ENCODE results near the gene MGA.

The MGA gene

GRCh38 chr15:41659190-41659589 is 1.0 kb upstream of the MGA start:
- DNase-seq, result no peak

- no peak for DNase-seq
Measured at GRCh38 chr15:41659855-41660234, 360 bp upstream of the MGA start.

DNA sequence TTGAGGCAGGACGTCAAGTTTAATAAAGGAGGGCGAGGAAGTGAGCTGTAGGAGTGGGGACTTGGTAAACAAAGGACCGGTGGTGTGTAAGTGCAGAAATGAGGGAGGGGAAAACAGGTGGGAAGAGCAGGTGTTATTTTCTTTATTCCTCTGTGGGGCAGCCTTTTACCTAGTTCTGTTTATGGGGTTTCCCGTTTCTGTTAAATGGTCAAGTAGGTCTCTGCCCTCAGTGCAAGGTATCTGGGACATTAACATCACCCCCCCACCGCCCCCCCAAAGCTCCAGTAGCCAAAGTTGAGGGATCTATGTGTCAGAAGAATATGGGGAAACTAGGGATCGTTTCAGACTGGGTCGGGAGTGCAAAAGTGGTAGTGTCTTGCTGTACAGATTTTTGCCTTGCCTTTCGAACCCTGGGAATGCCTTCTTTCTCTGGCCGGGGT is 893 bp downstream of the MGA start:
- DNase-seq, result no peak

- DNase-seq, result peak; percentile 87
Measured at GRCh38 chr15:41661518-41662225, 1.5 kb downstream of the MGA start.

DNA sequence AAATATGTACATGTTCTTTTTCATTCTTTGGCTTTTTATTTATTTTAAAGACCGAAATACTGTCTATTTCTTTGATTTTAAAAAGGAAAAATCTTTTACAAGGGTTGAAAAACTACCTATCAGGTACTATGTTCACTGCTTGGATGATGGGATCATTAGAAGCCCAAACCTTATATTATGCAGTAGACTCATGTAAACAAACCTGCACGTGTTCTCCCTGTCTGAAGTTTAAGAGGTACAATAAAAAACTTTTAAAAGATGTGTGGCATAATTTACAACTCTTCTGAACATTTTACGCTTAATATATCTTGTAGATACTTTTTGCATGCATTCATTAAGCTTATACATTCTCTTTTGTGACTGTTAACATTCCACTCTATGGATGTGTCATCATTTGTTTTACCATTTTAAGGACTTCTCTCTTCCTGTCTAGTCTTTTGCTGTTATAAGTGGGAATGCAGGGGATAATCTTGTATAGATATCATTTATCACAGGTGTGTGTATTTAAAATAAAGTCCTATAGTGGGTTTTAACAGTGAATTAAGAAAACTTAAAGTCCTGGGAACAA is 6.2 kb downstream of the MGA start:
- no peak for DNase-seq

GRCh38 chr15:41669701-41670100 is 9.5 kb downstream of the MGA start:
- DNase-seq, result no peak

GRCh38 chr15:41671656-41672648 is 11.7 kb downstream of the MGA start:
- DNase-seq, result no peak

- no peak for DNase-seq
Measured at GRCh38 chr15:41675337-41675736, 15.1 kb downstream of the MGA start.

DNA sequence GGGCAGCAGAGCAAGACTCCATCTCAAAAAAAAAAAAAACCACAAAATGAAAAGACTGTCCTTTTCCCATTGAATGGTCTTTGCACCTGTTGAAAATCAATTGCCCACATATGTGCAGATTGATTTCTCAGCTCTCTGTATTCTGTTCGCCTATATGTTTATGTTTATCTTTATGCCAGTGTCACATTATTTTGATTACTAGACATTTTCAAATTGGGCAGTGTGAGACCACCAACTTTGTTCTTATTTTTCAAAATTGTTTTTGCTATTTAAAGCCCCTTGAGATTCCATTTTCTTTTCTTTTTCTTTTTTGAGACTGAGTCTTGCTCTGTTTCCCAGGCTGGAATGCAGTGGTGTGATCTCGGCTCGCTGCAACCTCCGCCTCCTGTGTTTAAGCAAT is 18.5 kb downstream of the MGA start:
- no peak for DNase-seq

DNA sequence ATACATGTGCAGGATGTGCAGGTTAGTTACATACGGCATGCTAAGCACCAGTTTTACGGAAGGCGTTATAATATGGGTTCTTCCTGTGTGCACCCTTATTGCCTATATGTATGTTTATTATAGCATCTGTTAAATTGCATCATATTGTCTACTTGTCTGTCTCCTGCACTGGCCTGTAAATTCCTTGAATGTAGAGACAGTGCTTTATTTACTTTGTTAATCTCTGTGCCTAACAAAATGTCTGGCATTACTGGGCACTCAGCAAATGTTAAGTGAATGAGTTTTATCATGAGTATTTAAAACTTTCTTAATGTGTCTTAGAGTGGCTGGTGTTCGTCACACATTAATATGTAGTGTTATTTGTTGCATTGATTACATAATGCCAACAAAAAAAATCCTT is 23.8 kb downstream of the MGA start:
- no peak for DNase-seq

GRCh38 chr15:41688671-41689070 is 28.5 kb downstream of the MGA start:
- no peak for DNase-seq

GRCh38 chr15:41689083-41689482 is 28.9 kb downstream of the MGA start:
- DNase-seq, result no peak

DNA sequence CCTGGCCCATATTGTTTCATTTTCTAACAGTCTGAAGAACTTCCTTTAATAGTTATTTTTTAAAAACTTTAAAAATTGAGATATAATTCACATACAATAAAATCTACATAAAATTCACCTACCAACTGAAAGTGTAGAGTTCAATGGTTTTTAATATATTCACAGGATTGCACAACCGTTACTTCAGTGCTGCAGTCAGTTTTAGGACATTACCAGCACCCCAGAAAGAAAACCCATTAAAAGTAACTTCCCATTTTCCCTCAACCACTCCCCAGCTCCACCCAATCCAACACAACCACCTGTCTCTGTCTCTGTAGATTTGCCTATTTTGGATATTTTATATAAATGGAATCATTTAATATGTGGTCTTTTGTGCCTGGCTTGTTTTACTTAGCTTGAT is 29.6 kb downstream of the MGA start:
- DNase-seq, result no peak

GRCh38 chr15:41690636-41691035 is 30.4 kb downstream of the MGA start:
- DNase-seq, result no peak

GRCh38 chr15:41691471-41691870 is 31.3 kb downstream of the MGA start:
- peak; percentile 9 for DNase-seq

DNA sequence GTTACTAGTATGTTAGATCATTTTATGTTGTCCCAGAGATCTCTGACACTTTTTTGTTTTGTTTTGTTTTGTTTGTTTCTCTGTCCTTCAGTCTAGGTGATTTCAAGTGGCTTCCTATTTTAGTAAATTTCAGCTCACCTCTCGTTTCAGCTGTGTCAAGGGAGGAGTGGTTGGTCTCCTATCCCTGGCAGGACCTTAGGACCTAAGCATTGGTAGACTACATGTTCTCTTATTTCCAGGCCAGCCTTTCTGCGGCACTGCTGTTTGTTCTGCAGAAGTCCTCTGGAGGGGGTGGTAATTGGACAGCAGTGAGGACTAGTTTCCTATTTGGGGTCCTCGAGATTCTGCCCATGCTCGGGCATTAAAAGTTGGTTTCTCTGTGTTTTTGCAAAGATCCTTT is 31.8 kb downstream of the MGA start:
- DNase-seq, result no peak

DNA sequence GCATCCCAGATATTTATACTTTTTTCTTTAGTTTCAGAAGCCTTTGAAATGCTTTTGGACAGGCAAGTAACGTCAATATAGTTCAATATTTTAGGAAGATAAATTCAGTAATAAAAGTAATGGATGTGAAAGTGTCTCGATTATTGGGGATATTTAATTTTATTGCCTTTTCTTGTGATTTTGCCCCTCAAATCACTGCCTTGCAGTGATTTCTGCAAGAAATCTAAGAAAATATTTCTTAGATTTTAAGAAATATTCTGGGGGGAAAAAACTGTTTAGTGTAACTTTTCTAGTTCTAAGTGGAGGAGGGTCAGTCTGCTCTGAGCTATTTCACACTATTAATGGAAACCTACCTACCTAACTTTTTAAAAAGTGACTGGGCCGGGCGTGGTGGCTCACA is 33.6 kb downstream of the MGA start:
- no peak for DNase-seq

GRCh38 chr15:41695750-41696436 is 35.7 kb downstream of the MGA start:
- peak; percentile 67 for DNase-seq

- DNase-seq, result no peak
Measured at GRCh38 chr15:41698779-41699178, 38.6 kb downstream of the MGA start.

GRCh38 chr15:41703120-41703519 is 42.9 kb downstream of the MGA start:
- no peak for DNase-seq

DNA sequence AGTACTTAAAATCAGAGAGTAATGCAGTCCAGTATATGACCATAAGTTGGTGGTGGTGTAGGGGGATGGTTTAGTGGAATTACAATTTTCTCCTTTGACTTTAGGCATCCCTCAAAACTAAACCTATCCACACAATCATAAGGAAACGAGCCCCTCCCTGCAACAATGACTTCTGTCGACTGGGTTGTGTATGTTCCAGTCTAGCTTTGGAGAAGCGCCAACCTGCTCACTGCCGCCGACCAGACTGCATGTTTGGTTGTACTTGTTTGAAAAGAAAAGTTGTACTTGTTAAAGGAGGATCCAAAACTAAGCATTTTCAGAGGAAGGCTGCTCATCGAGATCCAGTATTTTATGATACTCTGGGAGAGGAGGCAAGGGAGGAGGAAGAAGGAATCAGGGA is 52.8 kb downstream of the MGA start:
- no peak for DNase-seq

DNA sequence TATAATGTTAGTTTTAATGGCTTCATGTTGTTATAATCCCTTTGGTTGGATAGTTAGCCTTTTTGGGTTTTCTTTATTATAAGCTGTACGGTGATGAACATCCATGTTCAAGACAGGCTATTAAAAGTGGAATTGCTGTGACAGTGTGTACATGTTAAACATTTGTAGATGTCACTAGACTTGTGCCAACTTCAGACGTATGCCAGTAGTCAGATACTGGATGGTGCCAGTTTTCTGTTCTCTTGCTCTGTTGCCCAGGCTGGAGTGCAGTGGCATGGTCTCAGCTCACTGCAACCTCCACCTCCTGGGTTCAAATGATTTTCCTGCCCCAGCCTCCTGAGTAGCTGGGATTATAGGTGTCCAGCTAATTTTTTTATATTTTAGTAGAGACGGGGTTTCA is 54.1 kb downstream of the MGA start:
- no peak for DNase-seq

- DNase-seq, result no peak
Measured at GRCh38 chr15:41716864-41717263, 56.7 kb downstream of the MGA start.

Measured in CD4-positive, alpha-beta T cell treated with Interleukin-10 for 1 hour (primary cell).